ENCODE data around the gene FHL3. TPM values are rescaled to one million over a fixed set of nuclear protein-coding genes. Genes with fewer than 3 reads are reported as not detected.

The FHL3 gene
- total and polyA plus RNA-seq, 5 experiments from 2014 or later = 4.8 to 12.7 (median 11.0) TPM

- H3K27ac Mint-ChIP-seq = no peak overlapping the region
- H3K4me3 Mint-ChIP-seq = no peak overlapping the region
Measured at GRCh38 chr1:37955685-37956084, 49.6 kb downstream of the FHL3 start.

GRCh38 chr1:37954316-37954971 is 50.9 kb downstream of the FHL3 start:
- DNase-seq (no peak), ATAC-seq (no peak)
- peak overlapping the region in 3 of 10 donors; percentile 2 to 46 (median 34) for H3K27ac Mint-ChIP-seq
- peaks cover 0 to 35% (median 3%) of the 10 kb centered on the region in 3 donors for H3K36me3 Mint-ChIP-seq
- no peaks in the 10 kb centered on the region for H3K9me3 Mint-ChIP-seq
- H3K4me3 Mint-ChIP-seq = no peak overlapping the region
- no peaks in the 10 kb centered on the region for H3K4me1 Mint-ChIP-seq
- H3K27me3 Mint-ChIP-seq = no peaks in the 10 kb centered on the region
- POLR2A ChIA-PET = no interaction called here

More at GRCh38 chr1:37955685-37956084, 49.6 kb downstream of the FHL3 start:
- peaks cover 0 to 47% (median 9%) of the 10 kb centered on the region in 3 donors for H3K36me3 Mint-ChIP-seq
- H3K4me1 Mint-ChIP-seq = no peaks in the 10 kb centered on the region
- H3K9me3 Mint-ChIP-seq = no peaks in the 10 kb centered on the region
- ATAC-seq (no peak), DNase-seq (no peak)
- POLR2A ChIA-PET = interaction anchor here (0.7 kb wide), 1 partner anchor 18 kb away, joined by 4 read pairs; no protein-coding TSS in a partner anchor
- H3K27me3 Mint-ChIP-seq = no peaks in the 10 kb centered on the region

GRCh38 chr1:37952738-37953137 is 52.6 kb downstream of the FHL3 start:
- Mint-ChIP-seq H3K27ac (peak overlapping the region in 1 of 10 donors; percentile 35), H3K4me3 (no peak overlapping the region), H3K27me3 (no peaks in the 10 kb centered on the region), H3K9me3 (no peaks in the 10 kb centered on the region), H3K4me1 (peaks cover 0 to 4% (median 0%) of the 10 kb centered on the region in 4 donors), H3K36me3 (peaks cover 0 to 19% (median 3%) of the 10 kb centered on the region in 3 donors)
- DNase-seq (no peak), ATAC-seq (no peak)
- POLR2A ChIA-PET = no interaction called here

DNA sequence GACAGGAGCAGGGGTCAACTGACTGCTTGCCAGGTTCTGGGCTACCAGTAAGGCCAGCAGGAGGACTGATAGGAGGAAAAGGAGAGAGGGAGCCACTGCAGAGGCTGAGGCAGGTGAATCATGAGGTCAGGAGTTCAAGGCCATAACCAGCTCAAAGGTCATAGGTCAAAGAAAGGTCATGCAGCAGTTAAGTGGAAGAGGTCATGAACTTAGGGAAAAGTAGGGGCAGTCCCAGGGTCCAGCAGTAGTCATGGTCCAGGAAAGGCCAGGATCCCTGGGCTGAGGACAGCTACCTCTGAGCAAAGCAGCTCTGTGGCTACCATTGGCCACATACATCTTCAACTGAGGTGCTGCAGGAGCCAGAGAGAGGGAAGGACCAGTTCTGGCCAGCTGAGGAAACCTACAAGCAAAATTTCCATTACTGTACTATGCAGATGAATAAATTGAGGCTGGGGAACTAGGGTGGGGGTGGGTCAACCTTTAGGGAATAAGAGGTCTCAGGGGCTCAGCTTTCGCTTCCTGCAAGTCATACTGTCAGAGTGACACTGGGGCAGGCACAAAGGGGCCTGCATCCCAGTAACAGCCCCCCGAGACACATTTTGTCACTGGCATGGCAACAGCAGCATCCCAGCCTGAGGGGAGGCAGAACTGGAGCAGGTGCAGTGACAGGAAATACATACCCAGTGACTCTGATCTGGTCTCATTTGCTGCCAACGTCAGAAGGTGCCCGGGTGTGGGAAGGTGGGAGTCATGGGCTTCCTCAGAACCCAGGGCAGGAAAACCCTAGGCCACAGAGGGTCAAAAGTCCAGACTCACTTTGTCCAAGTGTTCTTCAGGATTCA is 53.3 kb downstream of the FHL3 start:
- Mint-ChIP-seq H3K4me3 (no peak overlapping the region), H3K36me3 (peaks cover 0 to 11% (median 3%) of the 10 kb centered on the region in 3 donors), H3K27me3 (no peaks in the 10 kb centered on the region), H3K27ac (peak overlapping the region in 1 of 10 donors; percentile 31), H3K9me3 (no peaks in the 10 kb centered on the region), H3K4me1 (peaks cover 3 to 11% (median 6%) of the 10 kb centered on the region in 4 donors)
- no peak for DNase-seq
- POLR2A ChIA-PET = interaction anchor here (0.6 kb wide), 1 partner anchor 84 kb away, joined by 5 read pairs; no protein-coding TSS in a partner anchor
- no peak for ATAC-seq

DNA sequence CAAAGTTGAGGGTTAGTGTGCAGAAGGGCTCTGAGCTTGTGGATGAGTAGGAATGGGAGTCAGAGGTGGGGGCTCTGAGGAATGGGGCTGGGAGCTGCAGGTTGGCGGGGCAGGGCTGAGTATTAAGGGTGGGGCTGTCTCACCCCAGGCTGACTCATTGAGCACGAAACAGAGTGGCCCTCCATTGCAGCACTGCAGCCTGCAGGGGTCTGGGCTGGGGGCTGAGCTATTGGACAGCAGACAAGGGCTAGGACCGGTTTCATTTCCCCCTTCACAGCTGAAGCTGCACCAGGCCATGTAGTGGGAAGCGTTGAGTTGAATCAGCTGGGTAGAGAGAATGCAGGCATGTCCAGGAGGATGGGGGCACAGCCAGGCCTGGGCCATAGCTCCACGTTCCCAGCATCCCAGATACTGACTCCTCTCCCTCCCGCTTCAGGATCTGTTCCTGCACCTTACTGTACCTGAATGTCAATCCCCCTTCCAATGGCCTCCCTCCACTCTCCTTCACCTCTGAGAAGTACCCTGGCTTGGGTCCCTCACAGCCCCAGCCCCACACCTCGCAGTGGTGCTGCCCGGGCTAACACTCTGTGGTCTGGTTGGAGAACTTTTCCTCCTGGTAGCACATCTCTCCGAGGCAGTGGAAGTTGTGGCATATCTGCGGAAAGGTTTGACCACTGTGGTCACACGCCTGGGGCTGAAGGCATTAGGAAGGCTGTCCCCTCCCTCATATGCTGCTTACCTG is 54.1 kb downstream of the FHL3 start:
- H3K36me3 Mint-ChIP-seq = peaks cover 0 to 5% (median 1%) of the 10 kb centered on the region in 3 donors
- no peaks in the 10 kb centered on the region for H3K27me3 Mint-ChIP-seq
- H3K9me3 Mint-ChIP-seq = no peaks in the 10 kb centered on the region
- H3K4me1 Mint-ChIP-seq = peaks cover 8 to 19% (median 14%) of the 10 kb centered on the region in 4 donors
- POLR2A ChIA-PET = interaction anchor here (0.6 to 1.7 kb wide), 2 partner anchors 25 to 83 kb away, joined by 5 to 7 read pairs; no protein-coding TSS in a partner anchor
- ATAC-seq (no peak), DNase-seq (no peak)
- peak overlapping the region in 1 of 10 donors; percentile 67 for H3K4me3 Mint-ChIP-seq
- peak overlapping the region in 2 of 10 donors; percentile 28 to 31 for H3K27ac Mint-ChIP-seq

DNA sequence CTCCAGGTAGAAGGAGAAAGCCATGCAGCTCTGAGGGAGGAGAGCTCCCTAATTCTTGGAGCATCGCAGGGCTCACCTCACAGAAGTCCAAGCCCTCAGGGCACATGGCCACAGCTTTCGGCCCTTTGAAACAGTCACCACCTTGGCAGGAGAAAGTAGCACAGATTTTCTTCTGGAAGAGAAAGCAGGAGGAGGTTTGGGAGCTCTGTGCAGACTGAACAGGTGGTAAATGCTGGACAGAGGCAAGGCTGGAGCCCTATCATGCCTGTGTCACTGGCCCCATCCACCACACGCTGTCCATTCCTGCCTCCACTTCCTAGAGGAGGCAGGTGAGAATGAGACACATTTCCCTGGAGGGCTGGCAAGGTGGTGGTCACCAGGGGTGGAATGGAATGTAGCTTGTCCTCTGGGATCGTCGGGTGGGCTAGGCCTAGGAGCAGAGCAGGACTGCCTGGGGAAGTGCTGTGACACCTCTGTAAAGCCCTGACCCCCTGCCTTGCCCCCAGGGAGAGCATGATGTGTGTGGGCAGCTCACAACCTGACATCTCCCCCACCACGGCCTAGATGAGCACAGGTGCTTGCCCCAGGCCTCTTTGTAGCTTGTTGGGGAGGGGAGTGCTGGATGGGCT is 55.7 kb downstream of the FHL3 start:
- ATAC-seq (no peak), DNase-seq (no peak)
- Mint-ChIP-seq H3K9me3 (no peaks in the 10 kb centered on the region), H3K4me1 (peaks cover 9 to 25% (median 18%) of the 10 kb centered on the region in 4 donors), H3K27me3 (no peaks in the 10 kb centered on the region), H3K27ac (no peak overlapping the region), H3K4me3 (no peak overlapping the region), H3K36me3 (no peaks in the 10 kb centered on the region)
- POLR2A ChIA-PET = interaction anchor here (1.4 to 1.7 kb wide), 3 partner anchors 9 to 23 kb away, joined by 3 to 7 read pairs (median 5); no protein-coding TSS in a partner anchor

DNA sequence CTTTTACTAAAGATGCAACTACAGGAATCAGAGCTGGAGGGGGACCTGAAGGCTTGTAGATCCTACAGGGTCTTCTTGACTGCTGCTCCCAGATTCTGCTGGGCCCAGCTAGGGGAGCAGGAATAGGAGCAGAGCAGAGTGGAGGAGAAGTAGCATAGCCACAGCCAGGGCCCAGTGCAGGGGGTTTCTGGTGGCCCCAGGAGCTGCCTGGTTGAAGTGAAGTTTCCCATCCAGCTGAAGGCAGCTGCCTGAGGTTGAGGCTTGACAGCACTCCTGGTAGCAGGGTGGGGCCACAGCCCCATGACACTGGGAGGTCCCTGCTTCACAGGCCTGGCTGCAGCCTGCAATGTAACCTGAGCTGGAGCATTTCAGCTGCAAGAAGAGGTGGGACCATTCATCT is 56.5 kb downstream of the FHL3 start:
- Mint-ChIP-seq H3K36me3 (no peaks in the 10 kb centered on the region), H3K9me3 (no peaks in the 10 kb centered on the region), H3K27me3 (no peaks in the 10 kb centered on the region), H3K27ac (no peak overlapping the region), H3K4me3 (no peak overlapping the region), H3K4me1 (peaks cover 9 to 25% (median 18%) of the 10 kb centered on the region in 4 donors)
- ATAC-seq = no peak
- no peak for DNase-seq
- POLR2A ChIA-PET = interaction anchor here (0.5 to 1.6 kb wide), 3 partner anchors 9 to 42 kb away, joined by 3 to 5 read pairs (median 3); no protein-coding TSS in a partner anchor

DNA sequence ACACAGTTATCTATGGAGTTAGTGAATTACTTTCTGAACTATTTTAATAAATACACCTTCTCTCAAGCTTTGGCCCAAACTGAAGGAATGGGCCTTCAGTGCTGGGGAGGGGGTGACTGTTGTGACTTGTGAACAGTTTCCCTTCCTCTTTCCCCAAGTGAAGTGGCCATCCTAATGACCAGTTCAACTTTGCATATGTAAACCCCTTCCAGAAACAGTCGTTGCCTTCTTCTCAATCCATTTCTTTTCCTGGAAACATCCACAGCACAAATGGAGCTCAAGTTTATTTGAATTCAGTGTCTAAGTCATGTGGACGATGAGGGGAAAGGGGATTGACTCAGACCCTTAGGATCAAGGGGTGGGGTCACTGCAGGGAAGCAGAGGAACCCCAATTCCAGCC is 57.1 kb downstream of the FHL3 start:
- peaks cover 0 to 3% (median 0%) of the 10 kb centered on the region in 3 donors for H3K36me3 Mint-ChIP-seq
- H3K4me1 Mint-ChIP-seq = peaks cover 9 to 25% (median 18%) of the 10 kb centered on the region in 4 donors
- POLR2A ChIA-PET = interaction anchor here (1.4 to 2.4 kb wide), 3 partner anchors 10 to 22 kb away, joined by 3 to 10 read pairs (median 5); no protein-coding TSS in a partner anchor
- no peaks in the 10 kb centered on the region for H3K27me3 Mint-ChIP-seq
- no peak for DNase-seq
- H3K4me3 Mint-ChIP-seq = peak overlapping the region in 3 of 10 donors; percentile 4 to 32 (median 20)
- no peak for ATAC-seq
- peak overlapping the region in 2 of 10 donors; percentile 56 to 68 for H3K27ac Mint-ChIP-seq
- no peaks in the 10 kb centered on the region for H3K9me3 Mint-ChIP-seq

- Mint-ChIP-seq H3K27me3 (no peaks in the 10 kb centered on the region), H3K4me1 (peaks cover 9 to 25% (median 18%) of the 10 kb centered on the region in 4 donors), H3K4me3 (peak overlapping the region; percentile 88 to 97 (median 96)), H3K27ac (peak overlapping the region; percentile 83 to 94 (median 90)), H3K36me3 (peaks cover 0 to 9% (median 0%) of the 10 kb centered on the region in 3 donors), H3K9me3 (no peaks in the 10 kb centered on the region)
- DNase-seq = no peak
- POLR2A ChIA-PET = interaction anchor here (1.1 to 2.4 kb wide), 3 partner anchors 16 to 21 kb away, joined by 3 to 10 read pairs (median 5); no protein-coding TSS in a partner anchor
- ATAC-seq = peak in 1 of 2 donors; percentile 27
Measured at GRCh38 chr1:37947364-37947763, 58.0 kb downstream of the FHL3 start.

Measured in naive thymus-derived CD8-positive, alpha-beta T cell (primary cell).